ENCODE data around the gene CAMTA2.
"Not testable (repeated sequence)": the region's sequence is repeated elsewhere in the genome, so short reads cannot be mapped to it uniquely, and the experiment has no call there.

The CAMTA2 gene

GRCh38 chr17:4986951-4987766, at the start of gene CAMTA2:
Gene CAMTA2, minus strand, starts transcription at chr17:4987675. Its CDS starts 1,453 bp downstream, at chr17:4986222.
- DNase-seq (ENCODE audit: low read depth): peak; percentile 79

GRCh38 chr17:5035315-5035714, 47.8 kb upstream of the CAMTA2 start, which contains the start of gene SLC52A1:
Gene SLC52A1, minus strand, starts transcription at chr17:5035426. Its CDS starts 820 bp downstream, at chr17:5034606.
- no peak for DNase-seq (ENCODE audit: low read depth)

GRCh38 chr17:5034651-5035050, 47.2 kb upstream of the CAMTA2 start:
- no peak for DNase-seq (ENCODE audit: low read depth)

GRCh38 chr17:5034063-5034462, 46.6 kb upstream of the CAMTA2 start:
- no peak for DNase-seq (ENCODE audit: low read depth)

- DNase-seq (ENCODE audit: low read depth): no peak
Measured at GRCh38 chr17:5033352-5034015, 46.0 kb upstream of the CAMTA2 start.

- DNase-seq (ENCODE audit: low read depth): no peak
Measured at GRCh38 chr17:5032865-5033264, 45.4 kb upstream of the CAMTA2 start.

- DNase-seq (ENCODE audit: low read depth): peak; percentile 73
Measured at GRCh38 chr17:5031365-5032082, 44.0 kb upstream of the CAMTA2 start.

GRCh38 chr17:5030168-5030567, 42.7 kb upstream of the CAMTA2 start:
- not testable (repeated sequence) for DNase-seq (ENCODE audit: low read depth)

GRCh38 chr17:5027916-5028315, 40.4 kb upstream of the CAMTA2 start:
- no peak for DNase-seq (ENCODE audit: low read depth)

- no peak for DNase-seq (ENCODE audit: low read depth)
Measured at GRCh38 chr17:5027299-5027698, 39.8 kb upstream of the CAMTA2 start.

- DNase-seq (ENCODE audit: low read depth): no peak
Measured at GRCh38 chr17:5024604-5025003, 37.1 kb upstream of the CAMTA2 start.

- DNase-seq (ENCODE audit: low read depth): no peak
Measured at GRCh38 chr17:5023588-5024147, 36.2 kb upstream of the CAMTA2 start.

- no peak for DNase-seq (ENCODE audit: low read depth)
Measured at GRCh38 chr17:5022171-5022711, 34.8 kb upstream of the CAMTA2 start.

GRCh38 chr17:5020502-5021023, 33.1 kb upstream of the CAMTA2 start:
- no peak for DNase-seq (ENCODE audit: low read depth)

- DNase-seq (ENCODE audit: low read depth): peak; percentile 25
Measured at GRCh38 chr17:5019475-5019956, 32.0 kb upstream of the CAMTA2 start.

GRCh38 chr17:5014357-5014756, 26.9 kb upstream of the CAMTA2 start:
- no peak for DNase-seq (ENCODE audit: low read depth)

GRCh38 chr17:5011928-5012327, 24.5 kb upstream of the CAMTA2 start:
- no peak for DNase-seq (ENCODE audit: low read depth)

- DNase-seq (ENCODE audit: low read depth): no peak
Measured at GRCh38 chr17:5003214-5003867, 15.9 kb upstream of the CAMTA2 start.

- DNase-seq (ENCODE audit: low read depth): no peak
Measured at GRCh38 chr17:5002121-5002788, 14.8 kb upstream of the CAMTA2 start.

GRCh38 chr17:5000237-5000639, 12.8 kb upstream of the CAMTA2 start:
- DNase-seq (ENCODE audit: low read depth): no peak
